Stomach (tissue), 9 donors: Measurements from ENCODE around the gene TLE2. TPM values are rescaled to one million over a fixed set of nuclear protein-coding genes. Genes with fewer than 3 reads are reported as not detected.

ENCODE experiments used
- DNase-seq, 2 donors: peaks; one replicate each; pipeline versions ENCODE4 v3.0.0 to v3.0.0-alpha.2; 2013 to 2019
- H3K27ac ChIP-seq, 5 donors: fragments of 200-600 bp in 4 of 5; sonication (generic) in 4 of 5; one replicate each; pipeline ENCODE4 v1.5.1; 2013 to 2019; ENCODE audit warnings: mild to moderate bottlenecking in 1 of 5, moderate library complexity in 1 of 5
- H3K27me3 ChIP-seq, 3 donors: fragments of 200-600 bp; sonication (generic); one replicate each; pipeline ENCODE4 v1.5.1; 2017 to 2019; ENCODE audit warnings: mixed run types in 1 of 3
- H3K36me3 ChIP-seq, 4 donors: fragments of 200-600 bp; sonication (generic); 1 replicate in 3 of 4; 2 replicates in 1 of 4; pipeline ENCODE4 v1.5.1; 2016 to 2019
- H3K4me1 ChIP-seq, 4 donors: fragments of 200-600 bp; sonication (generic); one replicate each; pipeline ENCODE4 v1.5.1; 2016 to 2019
- H3K4me3 ChIP-seq, 4 donors: fragments of 200-600 bp; sonication (generic) in 3 of 4; one replicate each; pipeline ENCODE4 v1.5.1; 2016 to 2019; ENCODE audit warnings: mild to moderate bottlenecking in 1 of 4
- H3K9me3 ChIP-seq, 4 donors: fragments of 200-600 bp; sonication (generic); one replicate each; pipeline ENCODE4 v1.5.1; 2016 to 2019
- CTCF ChIP-seq, 7 experiments: fragments of 450-650 bp in 4 of 7; fragments of 200-600 bp in 3 of 7; sonication (generic) in 3 of 7; IDR thresholded peaks; one replicate each; pipeline ENCODE4 v1.5.1; 2016 to 2019; ENCODE audit warnings: antibody characterized with exemption in 7 of 7, control low read depth in 2 of 7, mild to moderate bottlenecking in 1 of 7
- EP300 ChIP-seq: sonication (generic); formaldehyde crosslinking; IDR thresholded peaks from one replicate; pipeline ENCODE4 v1.6.1; 2017; ENCODE audit warnings: antibody characterized with exemption
- POLR2A ChIP-seq, 4 donors: fragments of 450-650 bp; IDR thresholded peaks; one replicate each; pipeline ENCODE4 v1.6.1; 2016; ENCODE audit warnings: antibody characterized with exemption in 4 of 4, control low read depth in 2 of 4, mild to moderate bottlenecking in 1 of 4, moderate library complexity in 1 of 4
- POLR2AphosphoS5 ChIP-seq, 3 donors: sonication (generic); formaldehyde crosslinking; IDR thresholded peaks; one replicate each; pipeline ENCODE4 v1.6.1; 2016; ENCODE audit warnings: antibody characterized with exemption in 3 of 3
- WGBS, 5 donors: extraction: QIAGEN DNeasy Blood & Tissue Kit in 3 of 5; methylation state at CpG; one replicate each; pipeline versions ENCODE4 v1.1.5 to v1.1.7; 2013 to 2018; 5-methylcytosine and 5-hydroxymethylcytosine counted together
- intact Hi-C: fragments of 100-400 bp; cut with DNase I; formaldehyde crosslinking; loops from one replicate; pipeline ENCODE4 v1.15.1; 2023; ENCODE audit warnings: low total_unique reads
- polyA plus RNA-seq, 3 donors: library from polyadenylated mRNA; stranded (reverse); fragments of 200-250 nt; gene quantifications; one replicate each; pipeline ENCODE4 v1.2.3, GENCODE V29; 2013
- total RNA-seq, 5 donors: library from RNA; depleted of rRNA; stranded (reverse); fragments of >200 nt; gene quantifications; one replicate each; pipeline versions ENCODE4 v1.1.0 to v1.2.3, GENCODE V29; 2014 to 2016
- donor health status: healthy with polysubstance abuse.
- donor health status: Bipolar disorder and iron deficiency.
- donor health status: healthy.

TLE2 gene
- total and polyA plus RNA-seq, 8 donors: 13.8 to 92.9 (median 23.8) TPM

GRCh38 chr19:3057275-3057714, 28.2 kb upstream of the TLE2 start:
- intact Hi-C loops: no loop called here
- H3K27me3 ChIP-seq: no peaks in the 10 kb centered on the region

GRCh38 chr19:3056417-3057088, 27.5 kb upstream of the TLE2 start:
- peak overlapping the region; percentile 55 to 86 (median 72) for H3K27ac ChIP-seq
- intact Hi-C loops: no loop called here
- no peaks in the 10 kb centered on the region for H3K27me3 ChIP-seq
- H3K9me3 ChIP-seq: no peaks in the 10 kb centered on the region
- 34 to 49% (median 41%) methylated on average over 9 to 10 of the region's 10 CpGs for WGBS, 5 donors
- peak in 1 of 2 donors; percentile 54 for DNase-seq
- H3K36me3 ChIP-seq: peaks cover 52 to 80% (median 75%) of the 10 kb centered on the region in 4 donors
- H3K4me1 ChIP-seq: peaks cover 39 to 80% (median 68%) of the 10 kb centered on the region in 4 donors
- TF ChIP-seq CTCF (IDR thresholded peaks at IDR 0.05): no peak
- no peak for TF ChIP-seq POLR2A (IDR thresholded peaks at IDR 0.05)
- TF ChIP-seq POLR2AphosphoS5 (IDR thresholded peaks at IDR 0.05): no peak
- no peak for TF ChIP-seq EP300
- H3K4me3 ChIP-seq: peak overlapping the region in 1 of 4 donors; percentile 23

More at GRCh38 chr19:3057275-3057714, 28.2 kb upstream of the TLE2 start:
- H3K36me3 ChIP-seq: peaks cover 52 to 80% (median 75%) of the 10 kb centered on the region in 4 donors
- WGBS, 5 donors: 3 to 24% (median 21%) methylated on average over 9 to 26 of the region's 26 CpGs
- TF ChIP-seq POLR2A (IDR thresholded peaks at IDR 0.05): no peak
- peak; percentile 63 to 83 (median 76) for TF ChIP-seq POLR2AphosphoS5 (IDR thresholded peaks at IDR 0.05)
- H3K27ac ChIP-seq: peak overlapping the region; percentile 55 to 86 (median 72)
- peak; percentile 89 to 93 for DNase-seq
- H3K9me3 ChIP-seq: no peaks in the 10 kb centered on the region
- H3K4me3 ChIP-seq: peak overlapping the region in 1 of 4 donors; percentile 23
- H3K4me1 ChIP-seq: peaks cover 39 to 80% (median 68%) of the 10 kb centered on the region in 4 donors

- TF ChIP-seq CTCF (IDR thresholded peaks at IDR 0.05) (no peak), POLR2AphosphoS5 (IDR thresholded peaks at IDR 0.05) (no peak), EP300 (no peak), POLR2A (IDR thresholded peaks at IDR 0.05) (no peak)
- Histone ChIP-seq H3K36me3 (peaks cover 52 to 80% (median 75%) of the 10 kb centered on the region in 4 donors), H3K4me1 (peaks cover 38 to 79% (median 66%) of the 10 kb centered on the region in 4 donors), H3K4me3 (peak overlapping the region in 1 of 4 donors; percentile 28), H3K9me3 (no peaks in the 10 kb centered on the region), H3K27me3 (no peaks in the 10 kb centered on the region), H3K27ac (peak overlapping the region; percentile 20 to 86 (median 72))
- WGBS, 5 donors: 29 to 57% (median 39%) methylated on average over 27 to 31 of the region's 31 CpGs
- DNase-seq: peak; percentile 87 to 92
- intact Hi-C loops: no loop called here
Observed at GRCh38 chr19:3055741-3056416, 26.8 kb upstream of the TLE2 start.

GRCh38 chr19:3054972-3055740, 26.1 kb upstream of the TLE2 start:
- TF ChIP-seq POLR2A (IDR thresholded peaks at IDR 0.05): no peak
- TF ChIP-seq CTCF (IDR thresholded peaks at IDR 0.05): no peak
- TF ChIP-seq EP300: no peak
- TF ChIP-seq POLR2AphosphoS5 (IDR thresholded peaks at IDR 0.05): no peak
- no peaks in the 10 kb centered on the region for H3K27me3 ChIP-seq
- peak in 1 of 2 donors; percentile 55 for DNase-seq
- no peaks in the 10 kb centered on the region for H3K9me3 ChIP-seq
- peak overlapping the region; percentile 20 to 86 (median 72) for H3K27ac ChIP-seq
- peak overlapping the region in 1 of 4 donors; percentile 28 for H3K4me3 ChIP-seq
- 59 to 82% (median 69%) methylated on average over 16 to 20 of the region's 20 CpGs for WGBS, 5 donors
- peaks cover 34 to 73% (median 60%) of the 10 kb centered on the region in 4 donors for H3K4me1 ChIP-seq
- H3K36me3 ChIP-seq: peaks cover 52 to 77% (median 74%) of the 10 kb centered on the region in 4 donors
- intact Hi-C loops: no loop called here
